T-cell (primary cell): ENCODE results near the gene SSUH2. TPM values are rescaled to one million over a fixed set of nuclear protein-coding genes. Genes with fewer than 3 reads are reported as not detected.

Source experiments
- ATAC-seq, 4 experiments: fragments of 200-7000 bp in 3 of 4; fragments of 150-1000 bp in 1 of 4; cut with Tn5 transposase; replicated peaks in 1 of 4; 1 replicate in 3 of 4; 2 replicates in 1 of 4; pipeline ENCODE4 v1.10.0; 2021; ENCODE audit warnings: moderate library complexity in 3 of 4, mild to moderate bottlenecking in 2 of 4, moderate number of reproducible peaks in 1 of 4
- CTCF ChIA-PET, 2 donors: fragments of 300-600 bp; sonication (Branson Sonifier 250); formaldehyde crosslinking; loops; one replicate each; lab custom pipeline; 2022; ENCODE audit warnings: antibody characterized with exemption in 2 of 2; lab: Charles Lee
- POLR2A ChIA-PET, 2 donors: fragments of 300-600 bp; sonication (Branson Sonifier 250); formaldehyde crosslinking; loops; one replicate each; lab custom pipeline; 2022; ENCODE audit warnings: antibody characterized with exemption in 2 of 2; lab: Charles Lee
- DNase-seq, 35 experiments: peaks; one replicate each; pipeline versions ENCODE4 v3.0.0 to v3.0.0-alpha.2; 2013 to 2023
- H3K27ac ChIP-seq: one replicate; pipeline ENCODE4 v1.5.1; 2013; ENCODE audit warnings: low read length
- H3K27me3 ChIP-seq, 2 experiments: replicated peaks in 1 of 2; 1 replicate in 1 of 2; 2 replicates in 1 of 2; pipeline versions ENCODE4 v1.6.1 to v1.7.0; 2013; ENCODE audit warnings: low read length in 1 of 2, mixed read lengths in 1 of 2; ENCODE audit not compliant: control insufficient read depth in 2 of 2, insufficient read depth in 2 of 2; ENCODE audit errors: extremely low read depth in 1 of 2
- H3K36me3 ChIP-seq, 2 donors: 1 replicate in 1 of 2; 2 replicates in 1 of 2; pipeline versions ENCODE4 v1.6.1 to v1.7.0; 2013; ENCODE audit warnings: low read length in 1 of 2; ENCODE audit not compliant: control insufficient read depth in 2 of 2, insufficient read depth in 1 of 2; ENCODE audit errors: extremely low read depth in 1 of 2
- H3K4me1 ChIP-seq, 2 experiments: 1 replicate in 1 of 2; 2 replicates in 1 of 2; pipeline versions ENCODE4 v1.6.1 to v1.7.0; 2013; ENCODE audit warnings: low read length in 2 of 2, mixed read lengths in 1 of 2; ENCODE audit not compliant: insufficient read depth in 2 of 2, control insufficient read depth in 1 of 2; ENCODE audit errors: extremely low read depth in 1 of 2
- H3K4me3 ChIP-seq, 2 donors: 1 replicate in 1 of 2; 2 replicates in 1 of 2; pipeline versions ENCODE4 v1.5.1 to v1.7.0; 2013; ENCODE audit warnings: mild to moderate bottlenecking in 2 of 2, low read length in 1 of 2, moderate library complexity in 1 of 2; ENCODE audit not compliant: control insufficient read depth in 1 of 2; ENCODE audit errors: extremely low read depth in 1 of 2
- H3K9me3 ChIP-seq: 2 replicates; pipeline ENCODE4 v1.7.0; 2013
- H3K27ac Mint-ChIP-seq, 2 donors: one replicate each; pipeline ENCODE4 v1.8.0; 2020 to 2021; ENCODE audit warnings: mild to moderate bottlenecking in 2 of 2, mixed read lengths in 2 of 2
- H3K27me3 Mint-ChIP-seq, 2 donors: one replicate each; pipeline ENCODE4 v1.8.0; 2021 to 2022; ENCODE audit warnings: mixed read lengths in 2 of 2
- H3K36me3 Mint-ChIP-seq: one replicate; pipeline ENCODE4 v1.8.0; 2021; ENCODE audit warnings: mixed read lengths
- H3K4me1 Mint-ChIP-seq, 3 donors: one replicate each; pipeline ENCODE4 v1.8.0; 2020 to 2022; ENCODE audit warnings: mixed read lengths in 3 of 3, mild to moderate bottlenecking in 1 of 3
- H3K4me3 Mint-ChIP-seq, 3 donors: one replicate each; pipeline ENCODE4 v1.8.0; 2020 to 2022; ENCODE audit warnings: mild to moderate bottlenecking in 3 of 3, mixed read lengths in 3 of 3, moderate library complexity in 3 of 3
- H3K9me3 Mint-ChIP-seq, 3 donors: one replicate each; pipeline ENCODE4 v1.8.0; 2020 to 2022; ENCODE audit warnings: mixed read lengths in 3 of 3
- WGBS: methylation state at CpG from one replicate; pipeline ENCODE4 v1.1.5; 2013; ENCODE audit warnings: missing lambda C conversion rate; ENCODE audit not compliant: insufficient coverage; 5-methylcytosine and 5-hydroxymethylcytosine counted together
- total RNA-seq, 35 experiments: library from RNA in 6 of 35; stranded (reverse) in 6 of 35; fragments of 120-200 nt in 1 of 35; gene quantifications; one replicate each; pipeline versions ENCODE4 v1.2.1 to v1.2.4 and lab custom pipeline; 2013 to 2026

The SSUH2 gene
- total RNA-seq, 5 donors from 2014 or later (not counting 1 experiment from before 2014, with no cell fraction given), result 0.13 TPM; not detected in 4

GRCh38 chr3:8595252-8595651, 49.3 kb downstream of the SSUH2 start:
- no peaks in the 10 kb centered on the region for H3K9me3 ChIP-seq
- ChIA-PET POLR2A (no interaction called here), CTCF (no interaction called here)
- no peak for ATAC-seq
- no peak overlapping the region for H3K4me3 Mint-ChIP-seq
- H3K4me1 ChIP-seq, result no peaks in the 10 kb centered on the region
- H3K27me3 ChIP-seq, result peaks cover 0 to 15% of the 10 kb centered on the region in 2 experiments
- DNase-seq, result no peak
- WGBS, result 42% methylated on average over 2 of the region's 3 CpGs
- no peaks in the 10 kb centered on the region for H3K36me3 Mint-ChIP-seq
- peaks cover 0 to 5% of the 10 kb centered on the region in 2 donors for H3K27me3 Mint-ChIP-seq
- H3K9me3 Mint-ChIP-seq, result no peaks in the 10 kb centered on the region
- H3K4me3 ChIP-seq, result no peak overlapping the region
- H3K27ac Mint-ChIP-seq, result no peak overlapping the region
- H3K36me3 ChIP-seq, result no peaks in the 10 kb centered on the region
- no peak overlapping the region for H3K27ac ChIP-seq
- H3K4me1 Mint-ChIP-seq, result no peaks in the 10 kb centered on the region

- H3K4me3 ChIP-seq, result no peak overlapping the region
- no peak overlapping the region for H3K27ac ChIP-seq
- WGBS, result 72% methylated on average over 7 of the region's 9 CpGs
- ChIA-PET CTCF (no interaction called here), POLR2A (no interaction called here)
- H3K27ac Mint-ChIP-seq, result no peak overlapping the region
- no peaks in the 10 kb centered on the region for H3K36me3 ChIP-seq
- H3K9me3 ChIP-seq, result no peaks in the 10 kb centered on the region
- ATAC-seq (no peak), DNase-seq (no peak)
- H3K36me3 Mint-ChIP-seq, result no peaks in the 10 kb centered on the region
- H3K9me3 Mint-ChIP-seq, result no peaks in the 10 kb centered on the region
- H3K4me1 Mint-ChIP-seq, result no peaks in the 10 kb centered on the region
- H3K4me1 ChIP-seq, result no peaks in the 10 kb centered on the region
- H3K4me3 Mint-ChIP-seq, result no peak overlapping the region
- peaks cover 0 to 5% of the 10 kb centered on the region in 2 donors for H3K27me3 Mint-ChIP-seq
- peaks cover 0 to 15% of the 10 kb centered on the region in 2 experiments for H3K27me3 ChIP-seq
Measured at GRCh38 chr3:8593021-8593827, 51.4 kb downstream of the SSUH2 start.

- no peaks in the 10 kb centered on the region for H3K9me3 ChIP-seq
- DNase-seq (no peak), ATAC-seq (no peak)
- H3K4me1 Mint-ChIP-seq, result no peaks in the 10 kb centered on the region
- POLR2A ChIA-PET, result no interaction called here
- H3K27me3 ChIP-seq, result no peaks in the 10 kb centered on the region
- H3K36me3 ChIP-seq, result no peaks in the 10 kb centered on the region
- H3K27ac Mint-ChIP-seq, result no peak overlapping the region
- H3K36me3 Mint-ChIP-seq, result no peaks in the 10 kb centered on the region
- 79% methylated on average over 4 of the region's 6 CpGs for WGBS
- H3K27ac ChIP-seq, result no peak overlapping the region
- H3K4me3 Mint-ChIP-seq, result no peak overlapping the region
- no peaks in the 10 kb centered on the region for H3K4me1 ChIP-seq
- no peaks in the 10 kb centered on the region for H3K27me3 Mint-ChIP-seq
- H3K9me3 Mint-ChIP-seq, result no peaks in the 10 kb centered on the region
- H3K4me3 ChIP-seq, result no peak overlapping the region
- CTCF ChIA-PET, result no interaction called here
Measured at GRCh38 chr3:8589880-8590556, 54.6 kb downstream of the SSUH2 start.

- POLR2A ChIA-PET, result no interaction called here
- Histone ChIP-seq H3K4me1 (no peaks in the 10 kb centered on the region), H3K9me3 (no peaks in the 10 kb centered on the region), H3K27me3 (no peaks in the 10 kb centered on the region), H3K4me3 (no peak overlapping the region), H3K36me3 (no peaks in the 10 kb centered on the region), H3K27ac (no peak overlapping the region)
- Mint-ChIP-seq H3K36me3 (no peaks in the 10 kb centered on the region), H3K4me3 (no peak overlapping the region), H3K4me1 (no peaks in the 10 kb centered on the region), H3K9me3 (no peaks in the 10 kb centered on the region), H3K27me3 (peaks cover 2 to 5% of the 10 kb centered on the region in 2 donors), H3K27ac (no peak overlapping the region)
- DNase-seq, result no peak
- ATAC-seq, result no peak
- WGBS, result 100% methylated on average over 1 of the region's 2 CpGs
- CTCF ChIA-PET, result interaction anchor here in 1 of 2 donors (0.6 kb wide), 1 partner anchor 48 kb away, joined by 3 read pairs; no protein-coding TSS in a partner anchor
Measured at GRCh38 chr3:8584661-8585060, 59.9 kb downstream of the SSUH2 start.

GRCh38 chr3:8581806-8582445, 62.7 kb downstream of the SSUH2 start:
- ATAC-seq (no peak), DNase-seq (no peak)
- ChIA-PET CTCF (no interaction called here), POLR2A (no interaction called here)
- no peak overlapping the region for H3K4me3 Mint-ChIP-seq
- H3K36me3 Mint-ChIP-seq, result no peaks in the 10 kb centered on the region
- Histone ChIP-seq H3K36me3 (no peaks in the 10 kb centered on the region), H3K27me3 (no peaks in the 10 kb centered on the region), H3K9me3 (no peaks in the 10 kb centered on the region), H3K4me3 (no peak overlapping the region), H3K27ac (no peak overlapping the region), H3K4me1 (no peaks in the 10 kb centered on the region)
- no peak overlapping the region for H3K27ac Mint-ChIP-seq
- H3K4me1 Mint-ChIP-seq, result no peaks in the 10 kb centered on the region
- 88% methylated on average over 6 of the region's 6 CpGs for WGBS
- H3K9me3 Mint-ChIP-seq, result no peaks in the 10 kb centered on the region
- H3K27me3 Mint-ChIP-seq, result peaks cover 2 to 5% of the 10 kb centered on the region in 2 donors

- Histone ChIP-seq H3K27ac (no peak overlapping the region), H3K9me3 (no peaks in the 10 kb centered on the region), H3K27me3 (no peaks in the 10 kb centered on the region), H3K36me3 (no peaks in the 10 kb centered on the region), H3K4me3 (no peak overlapping the region), H3K4me1 (no peaks in the 10 kb centered on the region)
- Mint-ChIP-seq H3K9me3 (no peaks in the 10 kb centered on the region), H3K4me3 (no peak overlapping the region), H3K36me3 (no peaks in the 10 kb centered on the region), H3K4me1 (no peaks in the 10 kb centered on the region), H3K27me3 (peaks cover 2 to 5% of the 10 kb centered on the region in 2 donors), H3K27ac (no peak overlapping the region)
- ChIA-PET CTCF (no interaction called here), POLR2A (no interaction called here)
- WGBS, result 80% methylated on average over 2 of the region's 3 CpGs
- no peak for ATAC-seq
- DNase-seq, result no peak
Measured at GRCh38 chr3:8581373-8581772, 63.2 kb downstream of the SSUH2 start.
